Epithelial cell of proximal tubule (primary cell): ENCODE measurements around the gene GRIA1. TPM values are rescaled to one million over a fixed set of nuclear protein-coding genes. Genes with fewer than 3 reads are reported as not detected.

Experiments
- DNase-seq: peaks from one replicate; pipeline ENCODE4 v3.0.0-alpha.2; 2011; ENCODE audit warnings: low read depth
- H3K4me3 ChIP-seq: 2 replicates; pipeline ENCODE4 v1.5.1; 2011; ENCODE audit warnings: low read depth, mild to moderate bottlenecking, low read length
- CTCF ChIP-seq: conservative IDR thresholded peaks from 2 replicates; pipeline ENCODE4 v1.5.1; 2012; ENCODE audit warnings: low read depth, mild to moderate bottlenecking, low read length
- total RNA-seq: library from RNA; depleted of rRNA; stranded (reverse); fragments of >200 nt; gene quantifications from 2 replicates; pipeline ENCODE4 v1.2.3, GENCODE V29; 2015

The GRIA1 gene
- total RNA-seq, 1 donor from 2014 or later, result not detected

GRCh38 chr5:153523831-153524230 is 33.4 kb downstream of the GRIA1 start:
- no peak overlapping the region for H3K4me3 ChIP-seq
- DNase-seq, result no peak
- no peak for TF ChIP-seq CTCF

- DNase-seq, result no peak
- no peak overlapping the region for H3K4me3 ChIP-seq
- no peak for TF ChIP-seq CTCF
Observed at GRCh38 chr5:153525536-153525935, 35.1 kb downstream of the GRIA1 start.

- no peak for TF ChIP-seq CTCF
- H3K4me3 ChIP-seq, result no peak overlapping the region
- no peak for DNase-seq
Observed at GRCh38 chr5:153530357-153531143, 40.1 kb downstream of the GRIA1 start.

- no peak for DNase-seq
- no peak for TF ChIP-seq CTCF
- H3K4me3 ChIP-seq, result no peak overlapping the region
Observed at GRCh38 chr5:153533546-153533945, 43.1 kb downstream of the GRIA1 start.

GRCh38 chr5:153534102-153534501 is 43.6 kb downstream of the GRIA1 start:
- no peak for TF ChIP-seq CTCF
- no peak overlapping the region for H3K4me3 ChIP-seq
- DNase-seq, result no peak

GRCh38 chr5:153537207-153537606 is 46.7 kb downstream of the GRIA1 start:
- no peak overlapping the region for H3K4me3 ChIP-seq
- DNase-seq, result no peak
- no peak for TF ChIP-seq CTCF

GRCh38 chr5:153539983-153540382 is 49.5 kb downstream of the GRIA1 start:
- DNase-seq, result no peak

More at GRCh38 chr5:153539983-153540382, 49.5 kb downstream of the GRIA1 start:
- H3K4me3 ChIP-seq, result no peak overlapping the region
- TF ChIP-seq CTCF, result no peak
